ELR (cell line): Measurements from ENCODE around the gene RAMP3.
"Not testable (repeated sequence)": the region's sequence is repeated elsewhere in the genome, so short reads cannot be mapped to it uniquely, and the experiment has no call there.

ENCODE experiments used
- DNase-seq: peaks from one replicate; pipeline ENCODE4 v3.0.0-alpha.2; 2015; ENCODE audit warnings: low read depth

RAMP3 gene

GRCh38 chr7:45157653-45158401 is at the start of gene RAMP3:
RAMP3 (plus strand) TSS chr7:45157791; CDS start chr7:45157829, 38 bp downstream.
- no peak for DNase-seq

- no peak for DNase-seq
Measured at GRCh38 chr7:45108863-45109262, 48.7 kb upstream of the RAMP3 start.

GRCh38 chr7:45111298-45112223 is 46.0 kb upstream of the RAMP3 start, which contains the start of gene TBRG4:
TBRG4 (minus strand) TSS chr7:45111697; CDS start chr7:45109237, 2,460 bp downstream.
- DNase-seq = peak; percentile 97

- DNase-seq = peak; percentile 20
Measured at GRCh38 chr7:45112648-45113047, 44.9 kb upstream of the RAMP3 start.

- DNase-seq = not testable (repeated sequence)
Measured at GRCh38 chr7:45114257-45114656, 43.3 kb upstream of the RAMP3 start.

- DNase-seq = no peak
Measured at GRCh38 chr7:45114926-45115325, 42.7 kb upstream of the RAMP3 start.

GRCh38 chr7:45116048-45116447 is 41.5 kb upstream of the RAMP3 start:
- DNase-seq = no peak

- no peak for DNase-seq
Measured at GRCh38 chr7:45117582-45117981, 40.0 kb upstream of the RAMP3 start.

- DNase-seq = no peak
Measured at GRCh38 chr7:45118292-45118691, 39.3 kb upstream of the RAMP3 start.

GRCh38 chr7:45118889-45119331 is 38.7 kb upstream of the RAMP3 start:
- no peak for DNase-seq

GRCh38 chr7:45119550-45119949 is 38.0 kb upstream of the RAMP3 start:
- DNase-seq = no peak

- no peak for DNase-seq
Measured at GRCh38 chr7:45122975-45123860, 34.4 kb upstream of the RAMP3 start.

GRCh38 chr7:45123913-45124710 is 33.5 kb upstream of the RAMP3 start:
- DNase-seq = no peak

GRCh38 chr7:45125193-45125904 is 32.2 kb upstream of the RAMP3 start:
- DNase-seq = no peak

GRCh38 chr7:45126201-45126600 is 31.4 kb upstream of the RAMP3 start:
- no peak for DNase-seq

- no peak for DNase-seq
Measured at GRCh38 chr7:45126920-45127319, 30.7 kb upstream of the RAMP3 start.

GRCh38 chr7:45129181-45129800 is 28.3 kb upstream of the RAMP3 start:
- DNase-seq = no peak

GRCh38 chr7:45129906-45130305 is 27.7 kb upstream of the RAMP3 start:
- no peak for DNase-seq

GRCh38 chr7:45130910-45131309 is 26.7 kb upstream of the RAMP3 start:
- DNase-seq = no peak

GRCh38 chr7:45131891-45132290 is 25.7 kb upstream of the RAMP3 start:
- DNase-seq = no peak
